Activated T-helper 9 cell treated with anti-CD3 and anti-CD28 coated beads, Interleukin-2, amount 50 U/mL, for 16 hours (primary cell): Measurements from ENCODE around the gene MXD4.

Experiments
- DNase-seq: peaks from one replicate; pipeline ENCODE4 v3.0.0-alpha.2; 2020; ENCODE audit warnings: low read depth

MXD4 gene

GRCh38 chr4:2261853-2262144 is at the start of gene MXD4:
Gene MXD4, minus strand, starts transcription at chr4:2262109. Its CDS starts 129 bp downstream, at chr4:2261980.
- DNase-seq: no peak

- no peak for DNase-seq
Observed at GRCh38 chr4:2306773-2307410, 45.0 kb upstream of the MXD4 start.

GRCh38 chr4:2305766-2306501 is 44.0 kb upstream of the MXD4 start:
- no peak for DNase-seq

GRCh38 chr4:2304877-2305561 is 43.1 kb upstream of the MXD4 start:
- no peak for DNase-seq

- no peak for DNase-seq
Observed at GRCh38 chr4:2304321-2304876, 42.5 kb upstream of the MXD4 start.

- no peak for DNase-seq
Observed at GRCh38 chr4:2303686-2304320, 41.9 kb upstream of the MXD4 start.

- DNase-seq: no peak
Observed at GRCh38 chr4:2303121-2303685, 41.3 kb upstream of the MXD4 start.

- DNase-seq: no peak
Observed at GRCh38 chr4:2302387-2303119, 40.6 kb upstream of the MXD4 start.

GRCh38 chr4:2301806-2302205 is 39.9 kb upstream of the MXD4 start:
- no peak for DNase-seq

- no peak for DNase-seq
Observed at GRCh38 chr4:2301225-2301642, 39.3 kb upstream of the MXD4 start.

GRCh38 chr4:2300431-2301224 is 38.7 kb upstream of the MXD4 start:
- no peak for DNase-seq

GRCh38 chr4:2299794-2300193 is 37.9 kb upstream of the MXD4 start:
- DNase-seq: no peak

GRCh38 chr4:2298532-2298991 is 36.7 kb upstream of the MXD4 start:
- DNase-seq: no peak

- DNase-seq: no peak
Observed at GRCh38 chr4:2297606-2298531, 36.0 kb upstream of the MXD4 start.

GRCh38 chr4:2296631-2297601 is 35.0 kb upstream of the MXD4 start:
- no peak for DNase-seq

- DNase-seq: no peak
Observed at GRCh38 chr4:2295900-2296442, 34.1 kb upstream of the MXD4 start.

GRCh38 chr4:2295500-2295899 is 33.6 kb upstream of the MXD4 start:
- DNase-seq: no peak

GRCh38 chr4:2292646-2293108 is 30.8 kb upstream of the MXD4 start:
- DNase-seq: no peak
